Neutrophil (primary cell): Measurements from ENCODE around the gene EXOSC6.
"Not testable (repeated sequence)": the region's sequence is repeated elsewhere in the genome, so short reads cannot be mapped to it uniquely, and the experiment has no call there.

ENCODE experiments used
- H3K27ac ChIP-seq: fragments of 200-600 bp; sonication (generic); 2 replicates; pipeline ENCODE4 v1.5.1; 2016; ENCODE audit warnings: mild to moderate bottlenecking, moderate library complexity
- H3K27me3 ChIP-seq: fragments of 200-600 bp; sonication (generic); 2 replicates; pipeline ENCODE4 v1.6.0; 2016; ENCODE audit warnings: mild to moderate bottlenecking
- H3K36me3 ChIP-seq: fragments of 200-600 bp; sonication (generic); 2 replicates; pipeline ENCODE4 v1.5.1; 2017
- H3K4me1 ChIP-seq, 2 experiments: fragments of 200-600 bp in 1 of 2; sonication (generic) in 1 of 2; 1 replicate in 1 of 2; 2 replicates in 1 of 2; pipeline versions ENCODE4 v1.5.1 to v1.6.1; 2013 to 2016; ENCODE audit warnings: low read depth in 1 of 2, low read length in 1 of 2, mild to moderate bottlenecking in 1 of 2, moderate library complexity in 1 of 2; ENCODE audit not compliant: control insufficient read depth in 1 of 2, insufficient read depth in 1 of 2
- H3K4me3 ChIP-seq, 2 experiments: fragments of 200-600 bp in 1 of 2; sonication (generic) in 1 of 2; 1 replicate in 1 of 2; 2 replicates in 1 of 2; pipeline ENCODE4 v1.5.1; 2013 to 2016; ENCODE audit warnings: low read depth in 1 of 2, low read length in 1 of 2, mild to moderate bottlenecking in 1 of 2, moderate library complexity in 1 of 2
- H3K9me3 ChIP-seq: fragments of 200-600 bp; sonication (generic); 2 replicates; pipeline ENCODE4 v1.5.1; 2016
- TF ChIP-seq, protein P1 (sequence below): fragments of 200-600 bp; sonication (generic); IDR thresholded peaks from 2 replicates; pipeline ENCODE4 v1.5.1; 2016; ENCODE audit warnings: antibody characterized with exemption

Gene EXOSC6

DNA sequence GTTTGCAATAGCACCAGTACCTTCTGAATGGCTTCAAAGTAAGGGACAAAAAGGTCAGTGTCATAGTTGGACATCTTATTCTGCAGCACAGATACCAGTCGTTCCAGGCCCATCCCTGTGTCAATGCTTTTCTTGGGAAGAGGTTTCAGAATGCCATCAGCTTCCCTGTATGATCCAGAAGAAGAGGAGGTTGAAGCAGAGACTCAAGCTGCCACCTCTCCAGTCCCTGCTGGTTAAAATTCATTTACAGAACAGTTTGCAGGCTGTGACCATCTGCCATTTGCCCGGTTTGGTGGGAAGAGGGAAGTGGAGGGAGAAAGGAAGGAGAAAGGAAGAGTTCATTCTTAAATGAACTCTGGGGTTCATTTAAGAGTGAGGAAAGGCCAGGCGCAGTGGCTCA lies 18.4 kb upstream of the EXOSC6 start:
- Histone ChIP-seq H3K9me3 (no peaks in the 10 kb centered on the region), H3K4me1 (no peaks in the 10 kb centered on the region), H3K27ac (no peak overlapping the region), H3K36me3 (peaks cover 23% of the 10 kb centered on the region), H3K4me3 (no peak overlapping the region), H3K27me3 (no peaks in the 10 kb centered on the region)
- TF ChIP-seq, protein P1, sequence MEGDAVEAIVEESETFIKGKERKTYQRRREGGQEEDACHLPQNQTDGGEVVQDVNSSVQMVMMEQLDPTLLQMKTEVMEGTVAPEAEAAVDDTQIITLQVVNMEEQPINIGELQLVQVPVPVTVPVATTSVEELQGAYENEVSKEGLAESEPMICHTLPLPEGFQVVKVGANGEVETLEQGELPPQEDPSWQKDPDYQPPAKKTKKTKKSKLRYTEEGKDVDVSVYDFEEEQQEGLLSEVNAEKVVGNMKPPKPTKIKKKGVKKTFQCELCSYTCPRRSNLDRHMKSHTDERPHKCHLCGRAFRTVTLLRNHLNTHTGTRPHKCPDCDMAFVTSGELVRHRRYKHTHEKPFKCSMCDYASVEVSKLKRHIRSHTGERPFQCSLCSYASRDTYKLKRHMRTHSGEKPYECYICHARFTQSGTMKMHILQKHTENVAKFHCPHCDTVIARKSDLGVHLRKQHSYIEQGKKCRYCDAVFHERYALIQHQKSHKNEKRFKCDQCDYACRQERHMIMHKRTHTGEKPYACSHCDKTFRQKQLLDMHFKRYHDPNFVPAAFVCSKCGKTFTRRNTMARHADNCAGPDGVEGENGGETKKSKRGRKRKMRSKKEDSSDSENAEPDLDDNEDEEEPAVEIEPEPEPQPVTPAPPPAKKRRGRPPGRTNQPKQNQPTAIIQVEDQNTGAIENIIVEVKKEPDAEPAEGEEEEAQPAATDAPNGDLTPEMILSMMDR = no peak

DNA sequence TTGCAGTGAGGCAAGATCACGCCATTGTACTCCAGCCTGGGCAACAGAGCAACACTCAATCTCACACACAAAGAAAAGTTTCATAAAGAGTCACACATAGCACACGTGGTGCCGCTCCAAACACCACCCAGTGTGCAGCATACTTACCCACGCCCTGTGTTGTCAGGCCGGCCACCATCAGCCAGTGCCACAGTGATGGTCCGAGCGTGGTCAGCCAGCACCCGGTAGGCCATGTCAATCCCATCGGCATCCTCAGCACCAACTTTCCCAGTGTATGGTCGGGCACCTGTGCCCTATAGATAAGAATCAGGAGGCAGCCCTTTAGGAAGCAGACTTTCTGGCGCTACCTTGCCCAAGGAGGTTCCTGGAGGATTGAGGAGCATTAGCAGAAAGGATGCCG lies 17.7 kb upstream of the EXOSC6 start:
- Histone ChIP-seq H3K4me3 (no peak overlapping the region), H3K9me3 (no peaks in the 10 kb centered on the region), H3K27me3 (no peaks in the 10 kb centered on the region), H3K27ac (no peak overlapping the region), H3K4me1 (no peaks in the 10 kb centered on the region), H3K36me3 (peaks cover 26% of the 10 kb centered on the region)
- TF ChIP-seq, protein P1 = no peak

DNA sequence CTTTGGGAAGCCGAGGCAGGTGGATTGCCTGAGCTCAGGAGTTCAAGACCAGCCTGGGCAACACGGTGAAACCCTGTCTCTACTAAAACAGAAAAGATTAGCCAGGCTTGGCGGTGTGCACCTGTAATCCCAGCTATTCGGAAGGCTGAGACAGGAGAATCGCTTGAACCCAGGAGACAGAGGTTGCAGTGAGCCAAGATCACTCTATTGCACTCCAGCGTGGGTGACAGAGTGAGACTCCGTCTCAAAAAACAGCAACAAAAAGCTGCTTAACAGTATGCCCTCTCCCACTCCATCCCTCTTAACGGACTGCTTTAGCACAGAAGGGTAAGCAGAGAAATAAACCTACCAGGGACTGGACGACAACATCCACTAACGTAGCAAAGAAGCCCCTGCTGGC lies 16.2 kb upstream of the EXOSC6 start:
- not testable (repeated sequence) for H3K27ac ChIP-seq
- H3K36me3 ChIP-seq = peaks cover 35% of the 10 kb centered on the region

DNA sequence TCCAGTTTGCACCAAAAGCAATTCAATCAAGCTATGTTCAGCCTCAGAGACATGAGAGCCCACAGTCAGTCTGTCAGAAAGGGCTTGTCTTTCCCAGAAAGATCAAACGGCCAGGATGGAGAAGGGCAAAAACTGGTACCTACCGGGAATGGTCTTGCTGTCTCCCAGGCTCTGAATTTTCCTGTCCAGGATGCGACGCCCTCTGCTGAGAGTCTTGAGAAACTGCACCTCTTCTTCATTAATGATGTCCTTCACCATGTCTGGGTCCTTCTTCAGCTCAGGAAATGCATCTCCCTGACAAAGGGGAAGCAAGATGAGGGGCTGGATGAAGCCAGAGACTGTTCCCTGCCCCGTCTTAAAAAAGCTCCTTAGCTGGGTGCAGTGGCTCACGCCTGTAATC lies 15.8 kb upstream of the EXOSC6 start:
- H3K36me3 ChIP-seq = peaks cover 37% of the 10 kb centered on the region
- H3K4me1 ChIP-seq = no peaks in the 10 kb centered on the region
- H3K27ac ChIP-seq = no peak overlapping the region
- TF ChIP-seq, protein P1 = no peak
- no peak overlapping the region for H3K4me3 ChIP-seq
- no peaks in the 10 kb centered on the region for H3K9me3 ChIP-seq
- H3K27me3 ChIP-seq = no peaks in the 10 kb centered on the region

More for the DNA sequence above, 16.2 kb upstream of the EXOSC6 start:
- not testable (repeated sequence) for H3K4me3 ChIP-seq, H3K4me1 ChIP-seq, H3K27me3 ChIP-seq, H3K9me3 ChIP-seq

DNA sequence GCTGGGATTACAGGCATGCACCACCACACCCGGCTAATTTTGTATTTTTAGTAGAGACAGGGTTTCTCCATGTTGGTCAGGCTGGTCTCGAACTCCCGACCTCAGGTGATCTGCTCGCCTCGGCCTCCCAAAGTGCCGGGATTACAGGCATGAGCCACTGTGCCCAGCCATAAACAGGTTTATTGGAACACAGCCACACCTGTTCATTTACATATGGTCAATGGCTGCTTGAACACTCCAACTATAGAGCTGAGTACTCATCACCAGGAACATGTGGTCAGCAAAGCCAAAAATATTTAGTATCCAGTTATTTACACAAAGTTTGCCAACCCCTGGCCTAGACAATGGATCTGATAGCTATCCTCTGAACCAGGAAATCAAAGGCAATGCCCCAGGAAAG lies 8.2 kb upstream of the EXOSC6 start:
- H3K27ac ChIP-seq, H3K4me1 ChIP-seq, H3K4me3 ChIP-seq, H3K9me3 ChIP-seq, H3K27me3 ChIP-seq: not testable (repeated sequence)
- peaks cover 53% of the 10 kb centered on the region for H3K36me3 ChIP-seq

DNA sequence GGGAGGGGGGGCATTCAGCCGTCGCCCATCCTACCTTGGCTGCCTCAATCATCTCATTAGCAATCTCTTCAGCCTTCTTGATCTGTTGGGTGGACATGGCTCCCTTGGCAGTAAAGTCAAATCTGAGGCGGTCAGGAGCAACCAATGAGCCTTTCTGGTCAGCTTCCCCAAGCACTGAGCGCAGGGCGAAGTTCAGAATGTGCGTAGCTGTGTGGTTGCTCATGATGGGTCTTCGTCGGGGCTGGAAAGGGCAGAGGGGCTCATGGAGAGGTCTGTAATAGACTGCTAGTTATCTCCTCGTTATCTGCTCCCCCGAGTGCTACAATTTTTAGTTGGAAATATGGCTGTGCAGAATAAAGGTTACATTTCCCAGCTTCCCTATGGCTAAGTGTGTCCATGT lies 7.2 kb upstream of the EXOSC6 start:
- H3K4me3 ChIP-seq = no peak overlapping the region
- H3K27ac ChIP-seq = no peak overlapping the region
- H3K4me1 ChIP-seq = no peaks in the 10 kb centered on the region
- no peaks in the 10 kb centered on the region for H3K9me3 ChIP-seq
- TF ChIP-seq, protein P1 = no peak
- no peaks in the 10 kb centered on the region for H3K27me3 ChIP-seq
- peaks cover 46% of the 10 kb centered on the region for H3K36me3 ChIP-seq

DNA sequence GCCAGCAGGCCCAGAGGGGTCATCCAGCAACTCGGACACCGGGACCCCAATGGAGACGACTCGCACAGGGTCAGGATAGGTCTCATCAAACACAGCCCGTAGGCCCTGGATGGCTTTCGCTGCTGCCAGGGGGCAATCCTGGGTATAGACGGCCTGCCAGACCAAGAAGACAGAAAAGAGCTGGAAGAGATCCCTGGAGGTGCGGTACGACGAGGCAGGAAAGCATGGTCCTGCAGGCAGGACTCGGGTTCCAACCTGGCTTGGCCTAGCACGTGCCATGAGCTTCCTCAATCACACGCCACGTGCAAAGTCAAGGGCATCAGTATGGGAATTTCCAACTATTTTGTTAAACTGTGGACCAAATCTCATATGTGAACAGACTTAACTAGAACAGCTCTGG lies 6.3 kb upstream of the EXOSC6 start:
- Histone ChIP-seq H3K4me3 (no peak overlapping the region), H3K9me3 (no peaks in the 10 kb centered on the region), H3K36me3 (peaks cover 40% of the 10 kb centered on the region), H3K27ac (no peak overlapping the region), H3K27me3 (no peaks in the 10 kb centered on the region), H3K4me1 (no peaks in the 10 kb centered on the region)
- TF ChIP-seq, protein P1 = no peak
